Measurements from ENCODE around the gene ZNF444.
"Not testable (repeated sequence)": the region's sequence is repeated elsewhere in the genome, so short reads cannot be mapped to it uniquely, and the experiment has no call there.

The ZNF444 gene

DNA sequence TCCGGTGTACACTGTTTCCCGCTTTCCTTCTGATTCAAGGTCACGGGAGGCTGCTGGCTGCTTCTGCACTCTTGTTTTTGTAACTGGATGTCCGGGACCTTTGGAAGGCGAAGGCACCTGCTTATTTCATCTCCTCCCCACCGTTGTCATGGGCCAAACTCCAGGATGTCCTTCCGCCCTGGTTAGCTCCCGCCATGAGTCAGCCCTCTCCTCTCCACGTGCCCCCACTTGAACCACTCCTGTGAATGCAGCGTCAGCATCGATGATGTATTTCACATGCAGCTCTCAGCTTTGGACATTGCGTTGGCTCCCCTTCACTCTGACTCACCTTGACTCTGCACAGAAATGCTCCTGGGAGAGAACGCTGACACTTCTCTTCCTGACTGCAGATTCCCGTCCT is 29.2 kb downstream of the ZNF444 start:
- in situ Hi-C loops (cut with MboI; ENCODE audit: low sequenced_read_pairs), result loop anchor here (10.0 kb wide), 1 partner anchor 95 kb away; no protein-coding TSS in a partner anchor

- in situ Hi-C loops (cut with MboI; ENCODE audit: low sequenced_read_pairs), result loop anchor here (10.0 kb wide), 1 partner anchor 99 kb away; no protein-coding TSS in a partner anchor
Observed at GRCh38 chr19:56174086-56174485, 33.0 kb downstream of the ZNF444 start.

- in situ Hi-C loops (cut with MboI; ENCODE audit: low sequenced_read_pairs), result loop anchor here (10.0 kb wide), 1 partner anchor 100 kb away; no protein-coding TSS in a partner anchor
Observed at GRCh38 chr19:56174550-56174949, 33.5 kb downstream of the ZNF444 start.

DNA sequence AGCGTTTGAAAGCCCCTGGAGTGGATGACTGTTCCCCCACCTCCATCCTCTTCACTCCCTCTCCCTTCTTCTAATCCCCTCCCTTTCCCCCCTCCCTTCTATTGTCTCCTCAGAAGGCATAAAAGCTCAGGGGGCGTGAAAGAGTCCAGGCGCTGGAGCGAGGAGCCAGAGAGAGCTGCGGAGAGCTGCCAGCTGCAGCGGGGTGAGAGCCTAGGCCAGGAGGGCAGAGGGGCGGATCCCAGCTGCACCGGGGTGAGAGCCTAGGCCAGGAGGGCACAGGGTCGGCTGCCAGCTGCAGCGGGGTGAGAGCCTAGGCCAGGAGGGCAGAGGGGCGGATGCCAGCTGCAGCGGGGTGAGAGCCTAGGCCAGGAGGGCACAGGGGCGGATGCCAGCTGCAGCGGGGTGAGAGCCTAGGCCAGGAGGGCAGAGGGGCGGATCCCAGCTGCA is 34.8 kb downstream of the ZNF444 start, which contains the start of gene GALP:
GALP (plus strand) TSS at position 148 of the 447 bp plus-strand sequence. CDS start 1,101 bp downstream, outside the sequence.
- in situ Hi-C loops (cut with MboI; ENCODE audit: low sequenced_read_pairs), result loop anchor here (10.0 kb wide), 1 partner anchor 101 kb away; no protein-coding TSS in a partner anchor

- in situ Hi-C loops (cut with MboI; ENCODE audit: low sequenced_read_pairs), result loop anchor here (10.0 kb wide), 1 partner anchor 102 kb away; no protein-coding TSS in a partner anchor
Observed at GRCh38 chr19:56176310-56176709, 35.2 kb downstream of the ZNF444 start.

DNA sequence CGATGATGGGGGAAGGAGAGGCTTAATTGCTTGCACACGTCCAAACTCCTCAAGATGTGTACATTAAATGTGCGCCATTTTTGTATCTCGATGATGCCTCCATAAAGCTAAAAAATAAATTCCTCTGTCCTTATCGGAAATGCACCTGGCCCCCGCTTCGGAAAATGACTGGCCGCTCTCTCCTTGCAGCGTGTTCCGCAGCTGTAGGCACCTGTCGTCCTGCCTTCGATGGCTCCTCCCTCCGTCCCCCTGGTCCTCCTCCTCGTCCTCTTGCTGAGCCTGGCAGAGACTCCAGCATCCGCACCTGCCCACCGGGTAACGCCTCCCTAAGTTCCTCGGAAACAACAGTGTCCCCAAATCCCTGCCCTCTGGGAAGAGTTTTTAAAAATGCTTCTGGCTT is 35.8 kb downstream of the ZNF444 start:
- in situ Hi-C loops (cut with MboI; ENCODE audit: low sequenced_read_pairs), result loop anchor here (10.0 kb wide), 1 partner anchor 102 kb away; no protein-coding TSS in a partner anchor

DNA sequence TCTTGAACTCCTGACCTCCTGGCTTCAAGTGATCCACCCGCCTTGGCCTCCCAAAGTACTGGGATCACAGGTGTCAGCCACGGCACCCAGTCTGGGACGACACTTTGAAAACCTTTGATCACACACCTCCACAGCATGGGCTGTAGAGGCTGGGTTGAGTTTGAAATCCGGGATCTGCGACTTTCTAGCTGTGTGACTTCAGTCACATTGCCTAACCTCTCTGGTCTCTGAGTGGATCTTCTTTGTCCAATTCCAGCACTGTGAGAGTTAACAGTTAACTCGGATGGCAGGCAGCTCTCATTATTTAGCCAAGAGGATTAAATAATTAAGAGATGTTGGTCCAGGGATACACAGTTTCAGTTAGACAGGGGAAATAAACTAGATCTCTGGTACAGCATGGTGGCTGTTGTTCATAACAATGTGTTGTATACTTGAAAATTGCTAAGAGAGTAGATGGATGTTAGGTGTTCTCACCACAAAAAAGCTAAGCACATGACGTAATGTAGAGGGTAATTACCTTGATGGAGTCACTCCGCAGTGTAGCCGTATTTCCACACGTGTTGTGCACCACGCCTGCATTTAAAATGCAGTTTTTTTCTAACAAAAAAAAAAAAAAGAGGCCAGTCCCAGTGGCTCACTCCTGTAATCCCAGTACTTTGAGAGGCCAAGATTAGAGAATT is 36.6 kb downstream of the ZNF444 start:
- in situ Hi-C loops (cut with MboI; ENCODE audit: low sequenced_read_pairs), result loop anchor here (10.0 kb wide), 1 partner anchor 103 kb away; no protein-coding TSS in a partner anchor

- in situ Hi-C loops (cut with MboI; ENCODE audit: low sequenced_read_pairs), result no loop called here
Observed at GRCh38 chr19:56189785-56190184, 48.7 kb downstream of the ZNF444 start.

DNA sequence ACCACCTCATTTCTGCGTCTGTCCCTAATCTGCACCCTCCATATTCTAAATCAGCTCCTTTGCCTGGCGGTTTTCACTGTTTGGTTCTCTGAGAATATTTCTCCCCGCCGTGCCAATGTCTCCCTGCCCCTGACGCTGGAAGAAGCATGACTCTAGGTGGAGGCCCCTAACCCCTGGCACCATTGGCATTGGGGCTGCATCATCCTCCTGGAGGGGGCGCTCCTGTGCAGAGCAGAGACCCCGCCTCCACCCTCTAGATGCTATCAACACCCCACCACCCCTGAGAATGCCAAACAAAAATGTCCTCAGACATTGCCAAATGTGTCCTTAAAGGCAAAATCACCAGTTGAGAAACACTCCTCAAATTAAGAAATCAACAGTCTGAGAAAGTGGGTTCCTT is 50.0 kb downstream of the ZNF444 start:
- in situ Hi-C loops (cut with MboI; ENCODE audit: low sequenced_read_pairs), result no loop called here

- in situ Hi-C loops (cut with MboI; ENCODE audit: low sequenced_read_pairs), result no loop called here
Observed at GRCh38 chr19:56191711-56192110, 50.6 kb downstream of the ZNF444 start.

GRCh38 chr19:56193981-56194640 is 53.0 kb downstream of the ZNF444 start:
- in situ Hi-C loops (cut with MboI; ENCODE audit: low sequenced_read_pairs), result no loop called here

GRCh38 chr19:56197646-56198045 is 56.6 kb downstream of the ZNF444 start, which contains the start of gene ZSCAN5B:
TSS of gene ZSCAN5B (minus strand) at chr19:56197783. CDS start at chr19:56193052, 4,731 bp downstream.
- in situ Hi-C loops (cut with MboI; ENCODE audit: low sequenced_read_pairs), result not testable (repeated sequence)

DNA sequence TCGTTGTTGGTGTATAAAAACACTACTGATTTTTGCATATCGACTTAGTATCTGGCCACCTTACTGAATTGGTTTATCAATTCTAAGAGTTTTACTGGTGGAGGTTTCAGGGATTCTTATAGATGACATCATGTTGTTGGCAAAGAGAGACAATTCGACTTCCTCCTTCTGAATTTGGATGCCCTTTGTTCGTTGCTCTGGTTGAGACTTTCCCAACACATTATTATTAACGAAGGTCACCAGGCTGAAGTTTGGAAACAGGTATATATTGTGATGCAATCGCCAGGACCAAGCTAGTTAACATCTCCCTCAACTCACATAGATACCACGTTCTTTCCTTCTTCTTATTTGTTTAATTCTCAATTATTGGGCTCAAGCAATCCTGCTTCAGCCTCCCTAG is 58.6 kb downstream of the ZNF444 start:
- in situ Hi-C loops (cut with MboI; ENCODE audit: low sequenced_read_pairs), result no loop called here

DNA sequence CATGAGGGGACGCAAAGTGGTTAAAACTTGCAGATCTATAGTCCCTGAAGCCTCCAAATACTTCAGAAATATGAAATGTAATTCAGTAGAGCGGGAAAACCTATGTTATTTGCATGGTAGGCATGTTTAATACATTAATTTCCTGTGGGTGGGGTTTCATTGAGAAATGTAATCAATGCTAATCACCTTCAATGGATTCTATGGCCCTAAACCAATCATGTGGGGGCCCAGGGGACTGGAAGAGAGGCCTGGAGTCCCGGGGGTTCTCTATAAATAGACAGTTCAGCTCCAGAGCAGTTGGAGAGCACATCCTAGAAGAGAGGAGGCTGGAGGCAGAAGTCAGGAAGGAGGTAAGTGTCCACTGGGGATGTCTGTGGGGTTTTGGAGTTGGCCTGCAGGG is 60.9 kb downstream of the ZNF444 start, which contains the start of gene ZSCAN5C:
ZSCAN5C (plus strand) TSS at position 301 of the 400 bp plus-strand sequence. CDS start 3,641 bp downstream, outside the sequence.
- in situ Hi-C loops (cut with MboI; ENCODE audit: low sequenced_read_pairs), result no loop called here

DNA sequence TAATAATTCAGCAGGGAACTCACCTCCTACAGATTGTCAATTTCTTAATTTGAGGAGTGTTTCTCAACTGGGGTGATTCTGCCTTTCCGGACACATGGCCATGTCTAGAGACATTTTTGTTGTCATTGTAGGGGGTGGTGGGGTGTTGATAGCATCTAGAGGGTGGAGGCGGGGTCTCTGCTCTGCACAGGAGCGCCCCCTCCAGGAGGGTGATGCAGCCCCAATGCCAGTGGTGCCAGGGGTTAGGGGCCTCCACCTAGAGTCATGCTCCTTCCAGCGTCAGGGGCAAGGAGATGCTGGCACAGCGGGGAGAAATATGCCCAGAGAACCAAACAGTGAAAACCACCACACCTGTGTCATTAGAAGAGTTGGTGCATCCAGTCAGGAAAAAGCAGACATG is 66.5 kb downstream of the ZNF444 start:
- in situ Hi-C loops (cut with MboI; ENCODE audit: low sequenced_read_pairs), result not testable (repeated sequence)

DNA sequence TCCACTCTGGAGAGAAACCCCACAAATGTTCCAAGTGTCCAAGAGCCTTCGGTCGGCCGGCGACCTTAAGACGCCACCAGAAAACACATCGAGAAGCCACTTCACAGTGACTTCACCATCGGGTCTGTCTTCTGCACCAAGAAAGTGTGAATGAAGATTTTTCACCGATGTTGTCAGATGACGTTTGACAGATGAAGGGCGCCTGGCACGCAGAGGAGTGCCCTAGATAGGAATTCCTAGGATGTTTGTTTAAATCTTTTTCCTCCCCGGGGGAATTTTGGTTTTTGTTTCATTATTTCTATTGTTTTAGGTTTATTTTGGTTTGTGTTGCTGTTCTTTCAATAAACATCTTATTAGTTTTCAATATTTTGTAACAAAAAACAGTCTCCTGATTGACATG is 68.0 kb downstream of the ZNF444 start:
- in situ Hi-C loops (cut with MboI; ENCODE audit: low sequenced_read_pairs), result no loop called here

DNA sequence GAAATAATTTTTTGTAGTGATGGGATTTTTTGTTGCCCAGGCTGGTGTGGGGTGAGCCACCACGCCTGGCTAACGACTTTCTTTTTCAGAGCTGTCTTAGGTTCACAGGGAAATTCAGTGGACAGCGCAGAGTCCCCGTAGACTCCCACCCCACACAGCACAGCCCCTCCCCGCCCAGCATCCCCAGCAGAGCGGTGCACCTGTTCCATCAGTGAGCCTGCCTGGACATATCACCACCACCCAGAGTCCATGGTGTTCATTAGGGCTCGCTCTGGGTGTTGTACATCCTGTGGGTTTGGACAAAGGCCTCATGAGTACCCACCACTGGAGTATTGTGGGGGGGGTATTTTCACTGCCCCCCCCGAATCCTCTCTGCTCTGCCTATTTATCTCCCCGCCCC is 68.9 kb downstream of the ZNF444 start:
- in situ Hi-C loops (cut with MboI; ENCODE audit: low sequenced_read_pairs), result not testable (repeated sequence)

Data from HL-60/S4 treated with phorbol 12-myristate 13-acetate at 8.2 ng/mL for 4 days and 3 days (cell line).